A673 (cell line): ENCODE data around the gene ERBIN. TPM values are rescaled to one million over a fixed set of nuclear protein-coding genes. Genes with fewer than 3 reads are reported as not detected.

Experiments
- BruUV-seq: library from RNA; stranded (reverse); fragments of 400-500 nt; replicated peaks from 2 replicates; lab custom pipeline; 2021; lab: Mats Ljungman, UMichigan
- CTCF ChIA-PET: fragments of 300-600 bp; sonication (Branson Sonifier 250); formaldehyde crosslinking; loops from one replicate; lab custom pipeline; 2022; ENCODE audit warnings: antibody characterized with exemption; lab: Charles Lee
- POLR2A ChIA-PET: fragments of 300-600 bp; sonication (Branson Sonifier 250); formaldehyde crosslinking; loops from one replicate; lab custom pipeline; 2022; ENCODE audit warnings: antibody characterized with exemption; ENCODE audit not compliant: low non-redundant PET; lab: Charles Lee
- DNase-seq: peaks from one replicate; pipeline ENCODE4 v3.0.0-alpha.2; 2015; ENCODE audit warnings: low spot score
- H3K27ac ChIP-seq: fragments of 200-600 bp; sonication (generic); 2 replicates; pipeline ENCODE4 v1.5.1; 2016; ENCODE audit warnings: mixed run types, low read depth, mild to moderate bottlenecking, mixed read lengths, antibody characterized with exemption, low read length; ENCODE audit not compliant: poor library complexity, severe bottlenecking
- H3K27me3 ChIP-seq: fragments of 200-600 bp; sonication (generic); replicated peaks from 2 replicates; pipeline ENCODE4 v1.6.1; 2017; ENCODE audit warnings: mixed run types, low read depth, mild to moderate bottlenecking, mixed read lengths, antibody characterized with exemption, low read length; ENCODE audit not compliant: insufficient read depth, poor library complexity
- H3K36me3 ChIP-seq: fragments of 200-600 bp; sonication (generic); 2 replicates; pipeline ENCODE4 v1.6.1; 2016; ENCODE audit warnings: mixed run types, mild to moderate bottlenecking, mixed read lengths, antibody characterized with exemption, low read length; ENCODE audit not compliant: insufficient read depth, poor library complexity, severe bottlenecking
- H3K4me1 ChIP-seq: fragments of 200-600 bp; sonication (generic); 2 replicates; pipeline ENCODE4 v1.6.1; 2017; ENCODE audit warnings: mixed run types, mild to moderate bottlenecking, mixed read lengths, antibody characterized with exemption, low read length; ENCODE audit not compliant: insufficient read depth, poor library complexity, severe bottlenecking
- H3K4me3 ChIP-seq: fragments of 200-600 bp; sonication (generic); 2 replicates; pipeline ENCODE4 v1.5.1; 2016; ENCODE audit warnings: low read depth, mixed run types, mild to moderate bottlenecking, mixed read lengths, low read length; ENCODE audit not compliant: poor library complexity, severe bottlenecking
- H3K9me3 ChIP-seq: fragments of 200-600 bp; sonication (generic); 2 replicates; pipeline ENCODE4 v1.6.1; 2016; ENCODE audit warnings: mixed run types, low read depth, mild to moderate bottlenecking, mixed read lengths, antibody characterized with exemption, low read length; ENCODE audit not compliant: poor library complexity, severe bottlenecking
- CTCF ChIP-seq: fragments of 300-800, 200-600 bp; sonication (generic); conservative IDR thresholded peaks from 2 replicates; pipeline ENCODE4 v1.5.1; 2017; ENCODE audit warnings: low read depth, mild to moderate bottlenecking, antibody characterized with exemption, low read length, moderate library complexity, mixed read lengths
- EZH2 ChIP-seq: fragments of 200-600 bp; sonication (generic); IDR thresholded peaks from 2 replicates; pipeline ENCODE4 v1.6.1; 2017; ENCODE audit warnings: borderline replicate concordance, low read depth, mild to moderate bottlenecking, mixed read lengths, antibody characterized with exemption, low read length; ENCODE audit not compliant: poor library complexity, severe bottlenecking
- intact Hi-C: fragments of 100-400 bp; cut with micrococcal nuclease; formaldehyde crosslinking; loops from one replicate; pipeline ENCODE4 v1.10.0; 2022; ENCODE audit not compliant: unreplicated experiment
- total RNA-seq: library from RNA; stranded (reverse); gene quantifications from 2 replicates; pipeline ENCODE4 v1.2.3, GENCODE V29; 2021

ERBIN gene
- total RNA-seq, 1 experiment from 2014 or later: 47.5 TPM

- BruUV-seq: no TSS peak
- intact Hi-C loops: no loop called here
- DNase-seq: no peak
- TF ChIP-seq CTCF: no peak
- no peak for TF ChIP-seq EZH2
- ChIA-PET POLR2A (no interaction called here), CTCF (no interaction called here)
- Histone ChIP-seq H3K4me3 (no peak overlapping the region), H3K9me3 (no peaks in the 10 kb centered on the region), H3K27ac (no peak overlapping the region), H3K4me1 (peaks cover 4% of the 10 kb centered on the region), H3K36me3 (no peaks in the 10 kb centered on the region), H3K27me3 (no peaks in the 10 kb centered on the region)
Observed at GRCh38 chr5:65903581-65903980, 22.8 kb upstream of the ERBIN start.

- TF ChIP-seq CTCF: no peak
- TF ChIP-seq EZH2: no peak
- H3K4me1 ChIP-seq: peaks cover 4% of the 10 kb centered on the region
- no peaks in the 10 kb centered on the region for H3K36me3 ChIP-seq
- H3K9me3 ChIP-seq: no peaks in the 10 kb centered on the region
- H3K4me3 ChIP-seq: no peak overlapping the region
- ChIA-PET CTCF (no interaction called here), POLR2A (no interaction called here)
- no peaks in the 10 kb centered on the region for H3K27me3 ChIP-seq
- BruUV-seq: no TSS peak
- no peak overlapping the region for H3K27ac ChIP-seq
- intact Hi-C loops: no loop called here
- no peak for DNase-seq
Observed at GRCh38 chr5:65906256-65906655, 20.1 kb upstream of the ERBIN start.

GRCh38 chr5:65907135-65907534 is 19.2 kb upstream of the ERBIN start:
- peak; percentile 43 for DNase-seq
- intact Hi-C loops: no loop called here
- POLR2A ChIA-PET: interaction anchor here (0.6 kb wide), 1 partner anchor 310 kb away, joined by 3 read pairs; no protein-coding TSS in a partner anchor

More at GRCh38 chr5:65907135-65907534, 19.2 kb upstream of the ERBIN start:
- Histone ChIP-seq H3K36me3 (no peaks in the 10 kb centered on the region), H3K4me1 (peaks cover 4% of the 10 kb centered on the region), H3K9me3 (no peaks in the 10 kb centered on the region), H3K27ac (no peak overlapping the region), H3K27me3 (no peaks in the 10 kb centered on the region), H3K4me3 (no peak overlapping the region)
- BruUV-seq: no TSS peak
- CTCF ChIA-PET: no interaction called here
- TF ChIP-seq CTCF (no peak), EZH2 (no peak)
